ENCODE data around the gene SPDYE4.
"Not testable (repeated sequence)": the region's sequence is repeated elsewhere in the genome, so short reads cannot be mapped to it uniquely, and the experiment has no call there.

Gene SPDYE4

GRCh38 chr17:8758137-8758596 is at the start of gene SPDYE4:
SPDYE4 (minus strand) TSS chr17:8758546; CDS start chr17:8758382, 164 bp downstream.
- TF ChIP-seq TCF4 (CRISPR knock-in tag; IDR thresholded peaks at IDR 0.05; ENCODE audit: borderline replicate concordance): no peak
- no peak for ATAC-seq

- TF ChIP-seq GLIS3 (CRISPR knock-in tag; IDR thresholded peaks at IDR 0.05) (no peak), OSR1 (CRISPR knock-in tag; IDR thresholded peaks at IDR 0.05) (no peak), ZC3H10 (CRISPR knock-in tag; IDR thresholded peaks at IDR 0.05) (no peak), ZNF8 (CRISPR knock-in tag; IDR thresholded peaks at IDR 0.05) (no peak), SNAI2 (CRISPR knock-in tag; IDR thresholded peaks at IDR 0.05) (no peak), ZFP3 (CRISPR knock-in tag; IDR thresholded peaks at IDR 0.05) (no peak)
- no peak for ATAC-seq
Observed at GRCh38 chr17:8806926-8807550, 48.7 kb upstream of the SPDYE4 start.

- no peak for ATAC-seq
- TF ChIP-seq ZC3H10 (CRISPR knock-in tag; IDR thresholded peaks at IDR 0.05) (no peak), ZNF70 (CRISPR knock-in tag; IDR thresholded peaks at IDR 0.05) (no peak), ZFP30 (CRISPR knock-in tag; IDR thresholded peaks at IDR 0.05) (no peak), CSDC2 (CRISPR knock-in tag; IDR thresholded peaks at IDR 0.05) (no peak), PPARA (CRISPR knock-in tag; IDR thresholded peaks at IDR 0.05; ENCODE audit: borderline replicate concordance) (no peak), CSRNP3 (CRISPR knock-in tag; IDR thresholded peaks at IDR 0.05) (no peak), ARNTL (CRISPR knock-in tag; IDR thresholded peaks at IDR 0.05; ENCODE audit: borderline replicate concordance, low read depth) (no peak), ESRRG (CRISPR knock-in tag; IDR thresholded peaks at IDR 0.05) (no peak), SNAI2 (CRISPR knock-in tag; IDR thresholded peaks at IDR 0.05) (no peak)
Observed at GRCh38 chr17:8806253-8806925, 48.0 kb upstream of the SPDYE4 start.

- ATAC-seq: not testable (repeated sequence)
Observed at GRCh38 chr17:8805396-8805795, 47.0 kb upstream of the SPDYE4 start.

GRCh38 chr17:8803531-8804420 is 45.4 kb upstream of the SPDYE4 start:
- ATAC-seq: no peak
- TF ChIP-seq ZC3H10 (CRISPR knock-in tag; IDR thresholded peaks at IDR 0.05) (no peak), SNAI2 (CRISPR knock-in tag; IDR thresholded peaks at IDR 0.05) (no peak), RARB (CRISPR knock-in tag; IDR thresholded peaks at IDR 0.05) (no peak), ZFP3 (CRISPR knock-in tag; IDR thresholded peaks at IDR 0.05) (no peak), TSHZ2 (CRISPR knock-in tag; IDR thresholded peaks at IDR 0.05) (no peak), CSRNP3 (CRISPR knock-in tag; IDR thresholded peaks at IDR 0.05) (no peak), PATZ1 (CRISPR knock-in tag; IDR thresholded peaks at IDR 0.05; ENCODE audit: borderline replicate concordance) (no peak), GLIS3 (CRISPR knock-in tag; IDR thresholded peaks at IDR 0.05) (no peak), ZNF565 (CRISPR knock-in tag; conservative IDR thresholded peaks at IDR 0.05; ENCODE audit: low read depth) (no peak)

Data from SK-N-SH treated with all-trans-retinoic acid at 6 μM for 48 hours (cell line).